ENCODE data around the gene ANO6. TPM values are rescaled to one million over a fixed set of nuclear protein-coding genes. Genes with fewer than 3 reads are reported as not detected.
A peak's percentile ranks its signal among the peaks of the same experiment; 100 is the strongest.
"Not testable (repeated sequence)": the region's sequence is repeated elsewhere in the genome, so short reads cannot be mapped to it uniquely, and the experiment has no call there.

Gene ANO6
- total RNA-seq, 1 experiment from 2014 or later = 34.2 TPM

GRCh38 chr12:45234139-45234865 lies 18.4 kb downstream of the ANO6 start:
- Mint-ChIP-seq H3K4me3 (ENCODE audit: low read depth, unreplicated experiment) (peak overlapping the region; percentile 56), H3K36me3 (ENCODE audit: insufficient read depth, unreplicated experiment) (peaks cover 5% of the 10 kb centered on the region), H3K4me1 (ENCODE audit: low read depth, unreplicated experiment) (peaks cover 40% of the 10 kb centered on the region), H3K9me3 (ENCODE audit: low read depth, unreplicated experiment) (no peaks in the 10 kb centered on the region), H3K27me3 (ENCODE audit: unreplicated experiment) (no peaks in the 10 kb centered on the region), H3K27ac (ENCODE audit: unreplicated experiment) (peak overlapping the region; percentile 96)
- intact Hi-C loops (cut with micrococcal nuclease; ENCODE audit: unreplicated experiment) = loop anchor here (5.0 kb wide), 1 partner anchor 33 kb away; no protein-coding TSS in a partner anchor
- CTCF ChIA-PET = no interaction called here
- no TSS peak for BruUV-seq (replicated peaks)
- no peak for TF ChIP-seq CTCF (IDR thresholded peaks at IDR 0.05; ENCODE audit: unreplicated experiment)
- DNase-seq = no peak

- CTCF ChIA-PET = no interaction called here
- peak; percentile 34 for DNase-seq
- peak overlapping the region; percentile 56 for H3K4me3 Mint-ChIP-seq (ENCODE audit: low read depth, unreplicated experiment)
- BruUV-seq (replicated peaks) = no TSS peak
- peak overlapping the region; percentile 96 for H3K27ac Mint-ChIP-seq (ENCODE audit: unreplicated experiment)
- no peaks in the 10 kb centered on the region for H3K9me3 Mint-ChIP-seq (ENCODE audit: low read depth, unreplicated experiment)
- peaks cover 5% of the 10 kb centered on the region for H3K36me3 Mint-ChIP-seq (ENCODE audit: insufficient read depth, unreplicated experiment)
- H3K4me1 Mint-ChIP-seq (ENCODE audit: low read depth, unreplicated experiment) = peaks cover 50% of the 10 kb centered on the region
- no peaks in the 10 kb centered on the region for H3K27me3 Mint-ChIP-seq (ENCODE audit: unreplicated experiment)
- no peak for TF ChIP-seq CTCF (IDR thresholded peaks at IDR 0.05; ENCODE audit: unreplicated experiment)
- intact Hi-C loops (cut with micrococcal nuclease; ENCODE audit: unreplicated experiment) = no loop called here
Measured at GRCh38 chr12:45235087-45236025, 19.5 kb downstream of the ANO6 start.

- DNase-seq; H3K27me3 Mint-ChIP-seq (ENCODE audit: unreplicated experiment); H3K9me3 Mint-ChIP-seq (ENCODE audit: low read depth, unreplicated experiment); intact Hi-C loops (cut with micrococcal nuclease; ENCODE audit: unreplicated experiment); BruUV-seq (replicated peaks); H3K27ac Mint-ChIP-seq (ENCODE audit: unreplicated experiment); H3K4me3 Mint-ChIP-seq (ENCODE audit: low read depth, unreplicated experiment); CTCF ChIA-PET; H3K36me3 Mint-ChIP-seq (ENCODE audit: insufficient read depth, unreplicated experiment): not testable (repeated sequence)
- peaks cover 53% of the 10 kb centered on the region for H3K4me1 Mint-ChIP-seq (ENCODE audit: low read depth, unreplicated experiment)
Measured at GRCh38 chr12:45236383-45236782, 20.5 kb downstream of the ANO6 start.

GRCh38 chr12:45242180-45242579 lies 26.3 kb downstream of the ANO6 start:
- Mint-ChIP-seq H3K4me1 (ENCODE audit: low read depth, unreplicated experiment) (peaks cover 15% of the 10 kb centered on the region), H3K27ac (ENCODE audit: unreplicated experiment) (no peak overlapping the region), H3K4me3 (ENCODE audit: low read depth, unreplicated experiment) (no peak overlapping the region), H3K36me3 (ENCODE audit: insufficient read depth, unreplicated experiment) (no peaks in the 10 kb centered on the region), H3K9me3 (ENCODE audit: low read depth, unreplicated experiment) (no peaks in the 10 kb centered on the region), H3K27me3 (ENCODE audit: unreplicated experiment) (no peaks in the 10 kb centered on the region)
- CTCF ChIA-PET = no interaction called here
- BruUV-seq (replicated peaks) = no TSS peak
- intact Hi-C loops (cut with micrococcal nuclease; ENCODE audit: unreplicated experiment) = no loop called here
- no peak for TF ChIP-seq CTCF (IDR thresholded peaks at IDR 0.05; ENCODE audit: unreplicated experiment)
- DNase-seq = no peak
